ENCODE measurements around the gene CHD9NB.

- TF ChIP-seq CTCF (IDR thresholded peaks at IDR 0.05) (no peak), POLR2A (IDR thresholded peaks at IDR 0.05) (no peak)
Measured at GRCh38 chr16:53040788-53041187, 11.9 kb downstream of the CHD9NB start.

Data from breast epithelium (tissue), 3 donors.